Activated CD4-positive, alpha-beta T cell treated with anti-CD3 and anti-CD28 coated beads, Interleukin-2, amount 50 U/mL, for 48 hours (primary cell): ENCODE measurements around the gene BORCS8.
A peak's percentile ranks its signal among the peaks of the same experiment; 100 is the strongest.
"Not testable (repeated sequence)": the region's sequence is repeated elsewhere in the genome, so short reads cannot be mapped to it uniquely, and the experiment has no call there.

ENCODE experiments used
- DNase-seq, 2 experiments: peaks; one replicate each; pipeline ENCODE4 v3.0.0-alpha.2; 2020

The BORCS8 gene

DNA sequence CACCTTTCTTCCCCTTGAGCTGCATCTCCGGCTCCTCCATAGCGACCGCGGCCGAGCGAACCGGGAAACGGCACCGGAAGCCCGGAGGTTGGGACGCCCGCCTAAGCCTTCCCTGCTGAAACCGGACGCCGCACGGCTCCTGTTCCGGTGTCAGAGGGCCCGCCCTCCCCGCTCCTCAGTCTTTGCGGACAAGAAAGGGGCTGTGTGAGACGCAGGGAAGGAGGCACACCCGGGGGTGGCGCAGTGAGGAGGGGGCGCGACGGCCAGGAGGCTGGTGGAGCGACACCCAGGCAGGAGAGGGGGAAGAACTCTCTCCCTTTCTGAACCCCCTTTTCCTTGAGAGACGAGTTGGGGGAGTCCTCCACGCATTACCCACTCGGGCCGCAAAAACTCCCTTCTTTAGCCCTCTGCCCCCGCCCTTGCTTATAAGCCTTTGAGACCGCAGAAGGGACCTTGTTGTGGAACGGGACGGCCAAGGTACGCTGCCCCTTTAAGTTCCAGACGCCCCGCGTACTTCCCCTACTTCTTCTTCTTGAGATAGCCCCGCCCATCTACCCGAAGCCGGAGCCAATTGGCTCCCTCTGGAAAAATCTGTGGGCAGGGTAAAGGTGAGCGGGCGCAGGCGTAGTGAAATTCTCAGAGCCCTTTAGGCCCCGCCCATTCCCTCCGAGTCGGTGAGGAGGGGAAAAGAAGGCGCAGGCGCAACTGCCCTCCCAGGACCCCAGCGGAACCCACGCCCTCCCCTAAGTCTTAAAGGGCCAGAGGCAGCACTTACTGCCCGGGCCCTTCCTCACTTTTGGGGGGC is at the start of gene BORCS8, which contains the start of gene RFXANK:
TSS of gene BORCS8 (minus strand) at position 75 of the 805 bp plus-strand sequence. CDS start at position 40, 35 bp downstream.
TSS of gene RFXANK (plus strand) at position 181 of the 805 bp plus-strand sequence. CDS start 1,689 bp downstream, outside the sequence.
- DNase-seq = peak; percentile 99

GRCh38 chr19:19240476-19240875 is 48.5 kb upstream of the BORCS8 start:
- no peak for DNase-seq

DNA sequence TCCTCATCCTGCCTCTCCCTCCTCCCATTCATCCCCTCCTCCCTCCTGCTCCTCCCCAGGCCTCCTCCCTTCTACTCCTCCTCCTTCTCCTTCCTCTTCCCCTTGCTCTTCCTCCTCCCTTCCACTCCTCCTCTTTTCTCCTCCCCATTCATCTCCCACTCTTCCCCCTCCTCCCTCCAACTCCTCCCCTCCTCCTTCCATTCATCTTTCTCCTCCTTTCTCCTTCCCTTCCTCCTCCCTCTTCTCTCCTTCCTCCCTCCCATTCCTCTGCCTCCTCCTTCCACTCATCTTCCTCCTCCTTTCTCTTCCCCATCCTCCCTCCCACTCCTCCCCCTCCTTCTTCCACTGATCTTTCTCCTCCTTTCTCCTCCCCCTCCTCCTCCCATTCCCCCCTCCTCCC is 47.7 kb upstream of the BORCS8 start:
- DNase-seq = no peak

DNA sequence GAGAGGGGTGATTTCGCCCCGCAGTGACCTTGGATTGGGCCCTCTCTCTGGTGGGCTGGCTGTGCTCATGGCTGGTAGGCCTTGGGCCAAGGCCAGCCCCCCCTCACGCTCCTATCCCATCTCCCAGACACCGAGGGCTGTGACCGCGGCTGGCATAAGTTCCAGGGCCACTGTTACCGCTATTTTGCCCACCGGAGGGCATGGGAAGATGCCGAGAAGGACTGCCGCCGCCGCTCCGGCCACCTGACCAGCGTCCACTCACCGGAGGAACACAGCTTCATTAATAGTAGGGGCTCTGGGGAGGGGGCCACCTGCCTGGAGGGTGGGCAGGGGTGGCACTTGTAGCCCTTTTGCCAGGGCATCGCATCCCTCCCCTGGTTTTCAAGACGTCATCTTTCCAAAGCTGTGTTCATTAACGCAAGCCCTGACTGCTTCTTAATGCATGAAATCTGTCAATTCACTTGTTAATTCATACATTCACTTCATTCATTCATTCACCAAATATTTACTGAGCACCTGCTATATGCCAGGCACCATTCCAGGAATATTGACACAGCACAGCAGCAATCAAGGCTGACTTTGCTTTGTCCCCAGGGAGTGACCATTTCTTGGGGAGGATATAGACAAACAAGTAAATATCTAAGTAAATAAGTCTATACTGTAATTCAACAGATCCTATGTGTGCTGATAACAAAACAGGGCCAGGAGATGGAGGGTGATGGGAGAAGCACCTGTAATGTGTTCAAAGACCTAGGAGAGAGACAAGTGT is 46.4 kb upstream of the BORCS8 start:
- DNase-seq = no peak

- DNase-seq = no peak
Observed at GRCh38 chr19:19236173-19236572, 44.2 kb upstream of the BORCS8 start.

DNA sequence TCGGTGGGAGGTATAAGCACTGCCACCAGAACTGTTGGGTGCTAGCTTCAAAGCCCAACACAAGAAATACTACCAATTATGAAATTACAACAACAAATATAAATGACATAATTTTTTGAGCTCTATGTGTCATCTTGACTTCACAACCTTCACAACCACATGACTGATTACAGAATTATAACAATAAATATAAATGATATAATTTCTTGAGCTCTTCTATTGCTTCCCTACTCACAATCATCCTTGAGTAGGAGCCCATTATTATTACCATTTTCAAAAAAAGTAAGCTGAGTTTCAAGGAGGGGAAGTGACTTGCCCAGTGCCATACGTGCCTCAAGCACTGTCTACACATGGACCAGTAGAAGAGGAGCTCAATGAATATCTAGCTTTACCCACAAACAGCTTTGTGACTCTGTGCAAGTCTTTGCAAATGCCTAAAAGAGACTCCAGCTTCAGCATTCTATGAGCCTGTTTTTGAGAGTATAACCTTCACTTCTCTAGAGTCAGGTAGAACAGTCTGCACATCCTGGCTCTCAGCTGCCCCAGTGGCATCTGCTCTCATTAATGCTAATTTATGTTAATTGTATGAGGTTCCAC is 42.4 kb upstream of the BORCS8 start:
- no peak for DNase-seq

DNA sequence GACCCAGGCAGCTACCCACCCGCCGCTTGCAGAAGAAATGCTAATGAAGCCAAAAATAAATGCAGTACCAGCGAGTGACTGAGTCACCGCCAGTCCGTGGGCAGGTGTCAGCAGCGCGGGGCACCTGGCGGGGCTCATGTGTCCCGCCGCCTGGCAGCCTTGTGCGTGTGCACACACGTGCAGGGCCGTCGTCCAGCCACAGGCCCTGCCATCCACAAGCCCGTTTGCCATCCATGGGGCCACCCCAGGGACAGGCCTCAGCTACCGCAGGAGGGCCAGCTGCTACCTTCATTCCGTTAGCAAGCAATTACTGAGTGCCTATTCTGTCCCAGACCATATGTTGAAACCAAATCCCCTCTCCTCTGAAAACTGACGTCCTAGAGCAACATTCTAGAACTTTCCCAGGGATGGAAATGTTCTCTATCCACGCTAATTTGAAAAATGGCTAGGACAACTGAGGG is 40.3 kb upstream of the BORCS8 start:
- DNase-seq = no peak

DNA sequence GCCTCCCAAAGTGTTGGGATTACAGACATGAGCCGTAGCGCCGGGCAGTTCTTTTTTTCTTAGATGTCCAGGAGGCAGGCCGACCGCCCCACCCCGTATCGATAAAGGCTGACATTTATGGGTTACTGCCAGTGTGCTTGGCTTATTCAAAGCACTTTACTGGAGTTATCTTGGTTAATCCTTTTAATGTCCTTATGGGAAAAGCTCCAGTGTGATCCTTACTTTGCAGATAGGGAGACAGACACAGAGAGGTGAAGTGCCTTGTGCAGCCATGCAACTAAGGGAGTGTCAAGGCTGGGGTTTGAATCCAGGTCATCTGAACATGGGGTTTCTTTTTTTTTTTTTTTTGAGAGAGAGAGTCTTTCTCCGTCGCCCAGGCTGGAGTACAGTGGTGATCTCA is 39.0 kb upstream of the BORCS8 start:
- DNase-seq = no peak

- DNase-seq = no peak
Observed at GRCh38 chr19:19229701-19230100, 37.7 kb upstream of the BORCS8 start.

GRCh38 chr19:19227217-19227616 is 35.3 kb upstream of the BORCS8 start:
- DNase-seq = no peak

DNA sequence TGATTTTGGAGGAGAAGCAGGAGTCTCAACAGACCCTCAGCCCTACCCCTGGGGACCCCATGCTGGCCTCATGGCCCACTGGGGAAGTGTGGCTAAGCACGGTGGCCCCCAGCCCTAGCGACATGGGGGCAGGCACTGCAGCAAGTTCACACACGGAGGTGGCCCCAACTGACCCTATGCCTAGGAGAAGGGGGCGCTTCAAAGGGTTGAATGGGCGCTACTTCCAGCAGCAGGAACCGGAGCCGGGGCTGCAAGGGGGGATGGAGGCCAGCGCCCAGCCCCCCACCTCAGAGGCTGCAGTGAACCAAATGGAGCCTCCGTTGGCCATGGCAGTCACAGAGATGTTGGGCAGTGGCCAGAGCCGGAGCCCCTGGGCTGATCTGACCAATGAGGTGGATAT is 34.7 kb upstream of the BORCS8 start:
- no peak for DNase-seq

- no peak for DNase-seq
Observed at GRCh38 chr19:19226204-19226603, 34.3 kb upstream of the BORCS8 start.

DNA sequence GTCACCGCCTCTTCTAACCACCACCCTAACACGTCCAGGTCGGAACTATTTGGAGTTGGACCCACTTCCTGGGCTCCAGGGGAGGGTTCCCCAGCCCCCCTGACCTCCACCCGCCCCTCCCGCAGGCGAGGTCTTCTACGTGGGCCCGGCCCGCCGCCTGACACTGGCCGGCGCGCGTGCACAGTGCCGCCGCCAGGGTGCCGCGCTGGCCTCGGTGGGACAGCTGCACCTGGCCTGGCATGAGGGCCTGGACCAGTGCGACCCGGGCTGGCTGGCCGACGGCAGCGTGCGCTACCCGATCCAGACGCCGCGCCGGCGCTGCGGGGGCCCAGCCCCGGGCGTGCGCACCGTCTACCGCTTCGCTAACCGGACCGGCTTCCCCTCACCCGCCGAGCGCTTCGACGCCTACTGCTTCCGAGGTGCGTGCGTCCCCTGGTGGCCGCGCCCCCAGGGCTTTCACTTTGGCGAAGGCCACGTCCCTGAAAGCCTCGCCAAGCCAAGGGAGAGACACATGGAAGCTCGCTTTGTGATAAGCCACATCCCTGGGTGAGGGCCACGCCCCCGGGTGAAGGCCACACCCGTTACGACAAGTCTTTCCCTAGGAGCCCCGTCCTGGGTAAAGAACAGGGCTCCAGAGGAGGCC is 33.0 kb upstream of the BORCS8 start:
- DNase-seq = peak; percentile 77 to 81

- no peak for DNase-seq
Observed at GRCh38 chr19:19224150-19224851, 32.3 kb upstream of the BORCS8 start.

DNA sequence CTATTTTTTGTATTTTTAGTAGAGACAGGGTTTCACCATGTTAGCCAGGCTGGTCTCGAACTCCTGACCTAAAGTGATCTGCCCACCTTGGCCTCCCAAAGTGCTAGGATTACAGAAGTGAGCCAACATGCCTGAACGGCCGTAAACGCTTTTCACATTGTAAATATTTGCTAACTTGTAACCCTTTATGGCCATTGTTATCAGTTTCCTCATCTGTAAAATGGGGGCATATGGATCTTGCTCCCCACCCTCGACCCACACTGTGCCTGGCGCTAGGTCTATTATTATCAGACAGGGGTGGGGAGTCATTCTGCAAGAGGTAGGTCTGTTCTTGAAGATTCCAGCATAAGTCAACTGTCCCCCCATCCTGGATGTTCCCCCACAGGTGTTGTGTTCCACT is 31.7 kb upstream of the BORCS8 start:
- DNase-seq = no peak

DNA sequence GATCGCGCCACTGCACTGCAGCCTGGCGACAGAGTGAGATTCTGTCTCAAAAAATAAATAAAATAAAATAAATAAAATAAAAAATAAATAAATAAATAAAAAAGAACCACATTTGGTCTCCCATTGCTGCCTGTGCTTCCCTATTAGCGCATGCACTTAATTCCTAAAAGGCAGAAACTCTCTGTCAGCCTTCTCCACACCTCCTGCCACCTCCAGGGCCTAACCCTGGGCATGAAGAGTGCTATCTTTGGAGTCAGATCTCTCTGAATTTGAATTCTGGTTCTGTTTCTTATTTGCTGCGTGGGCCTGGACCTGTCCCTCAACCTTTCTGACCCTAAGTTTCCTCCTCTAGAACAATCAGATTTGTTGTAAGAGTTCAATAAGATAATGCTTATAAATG is 31.1 kb upstream of the BORCS8 start:
- DNase-seq = no peak

DNA sequence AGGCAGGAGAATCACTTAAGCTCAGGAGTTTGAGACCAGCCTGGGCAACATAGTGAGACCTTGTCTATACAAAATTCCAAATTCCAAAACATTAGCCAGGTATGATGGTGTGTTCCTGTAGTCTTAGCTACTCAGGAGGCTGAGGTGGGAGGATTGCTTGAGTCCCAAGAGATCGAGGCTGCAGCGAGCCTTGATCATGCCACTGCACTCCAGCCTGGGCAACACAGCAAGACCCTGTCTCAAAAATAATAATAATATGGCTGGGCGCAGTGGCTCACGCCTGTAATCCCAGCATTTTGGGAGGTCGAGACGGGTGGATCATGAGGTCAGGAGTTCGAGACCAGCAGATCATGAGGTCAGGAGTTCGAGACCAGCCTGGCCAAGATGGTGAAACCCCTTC is 29.0 kb upstream of the BORCS8 start:
- DNase-seq = not testable (repeated sequence)

- DNase-seq = no peak
Observed at GRCh38 chr19:19218911-19219310, 27.0 kb upstream of the BORCS8 start.

- no peak for DNase-seq
Observed at GRCh38 chr19:19217099-19217498, 25.1 kb upstream of the BORCS8 start.

- no peak for DNase-seq
Observed at GRCh38 chr19:19215792-19216191, 23.8 kb upstream of the BORCS8 start.

DNA sequence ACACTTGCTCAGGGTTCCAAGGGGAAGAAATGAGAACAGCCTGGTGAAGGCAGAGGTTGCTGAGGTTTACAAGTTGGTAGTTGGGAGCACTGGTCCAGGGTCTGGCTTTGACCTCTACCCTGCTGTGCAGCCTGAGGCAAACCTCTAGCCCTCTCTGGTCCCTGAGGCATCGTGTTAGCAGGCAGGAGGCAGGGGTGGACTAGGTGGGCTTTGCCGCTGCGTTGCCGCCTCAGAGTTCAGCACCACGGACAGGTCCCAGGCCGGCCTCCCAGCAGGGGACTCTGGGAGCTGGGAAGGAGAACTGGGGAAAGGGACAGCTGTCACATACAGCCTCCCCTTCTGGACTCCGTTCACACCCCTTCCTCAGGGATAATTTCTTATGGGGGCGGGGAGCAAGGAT is 22.9 kb upstream of the BORCS8 start:
- DNase-seq = peak; percentile 38 to 44

DNA sequence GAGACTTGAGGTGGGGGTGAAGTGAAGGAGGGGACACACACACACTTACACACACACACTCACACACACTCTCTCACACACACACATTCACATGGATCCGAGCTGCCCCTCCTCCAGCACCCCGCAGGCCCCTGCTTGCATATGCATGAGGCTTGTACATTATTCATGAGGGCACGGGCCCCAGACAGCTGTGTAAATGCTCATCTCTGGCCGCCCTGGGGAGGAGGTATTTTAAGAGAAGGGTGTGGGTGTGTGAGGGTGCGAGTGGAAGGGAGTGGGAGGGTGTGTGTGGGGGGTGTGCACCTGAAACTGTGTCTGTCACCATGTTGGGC is 22.2 kb upstream of the BORCS8 start:
- no peak for DNase-seq
